GM18858 (cell line): ENCODE measurements around the gene L3HYPDH.

ENCODE experiments used
- ATAC-seq: cut with Tn5 transposase; IDR thresholded peaks from one replicate; pipeline ENCODE4 v1.9.1; 2021; ENCODE audit not compliant: unreplicated experiment

The L3HYPDH gene

GRCh38 chr14:59483819-59484638, at the start of gene L3HYPDH, which contains the start of gene JKAMP:
L3HYPDH (minus strand) TSS chr14:59484408; CDS start chr14:59484316, 92 bp downstream.
JKAMP (plus strand) TSS chr14:59484517; CDS start chr14:59484590, 73 bp downstream.
- peak; percentile 64 for ATAC-seq

- ATAC-seq: no peak
Measured at GRCh38 chr14:59532419-59532818, 48.2 kb upstream of the L3HYPDH start.

GRCh38 chr14:59530349-59530748, 46.1 kb upstream of the L3HYPDH start:
- no peak for ATAC-seq

- no peak for ATAC-seq
Measured at GRCh38 chr14:59529189-59529588, 45.0 kb upstream of the L3HYPDH start.

- no peak for ATAC-seq
Measured at GRCh38 chr14:59520224-59520623, 36.0 kb upstream of the L3HYPDH start.

- ATAC-seq: no peak
Measured at GRCh38 chr14:59511916-59512575, 27.8 kb upstream of the L3HYPDH start.

GRCh38 chr14:59510966-59511365, 26.8 kb upstream of the L3HYPDH start:
- ATAC-seq: no peak

GRCh38 chr14:59510001-59510400, 25.8 kb upstream of the L3HYPDH start:
- ATAC-seq: no peak

GRCh38 chr14:59509101-59509500, 24.9 kb upstream of the L3HYPDH start:
- ATAC-seq: no peak

- no peak for ATAC-seq
Measured at GRCh38 chr14:59507752-59508103, 23.5 kb upstream of the L3HYPDH start.

GRCh38 chr14:59507063-59507751, 23.0 kb upstream of the L3HYPDH start:
- ATAC-seq: peak; percentile 68

- no peak for ATAC-seq
Measured at GRCh38 chr14:59503256-59503655, 19.0 kb upstream of the L3HYPDH start.

GRCh38 chr14:59500732-59501131, 16.5 kb upstream of the L3HYPDH start:
- no peak for ATAC-seq

- ATAC-seq: no peak
Measured at GRCh38 chr14:59492384-59492783, 8.2 kb upstream of the L3HYPDH start.

- ATAC-seq: no peak
Measured at GRCh38 chr14:59490756-59491155, 6.5 kb upstream of the L3HYPDH start.

GRCh38 chr14:59484639-59485175, 499 bp upstream of the L3HYPDH start:
- ATAC-seq: peak; percentile 28

GRCh38 chr14:59483363-59483762, 845 bp downstream of the L3HYPDH start:
- ATAC-seq: no peak

GRCh38 chr14:59482541-59483331, 1.5 kb downstream of the L3HYPDH start:
- no peak for ATAC-seq

- ATAC-seq: no peak
Measured at GRCh38 chr14:59481871-59482540, 2.2 kb downstream of the L3HYPDH start.

- ATAC-seq: no peak
Measured at GRCh38 chr14:59481407-59481806, 2.8 kb downstream of the L3HYPDH start.
